GM21786 (cell line): Measurements from ENCODE around the gene ITGBL1.

Experiments used
- ATAC-seq: cut with Tn5 transposase; IDR thresholded peaks from one replicate; pipeline ENCODE4 v1.9.1; 2021; ENCODE audit not compliant: unreplicated experiment

ITGBL1 gene

DNA sequence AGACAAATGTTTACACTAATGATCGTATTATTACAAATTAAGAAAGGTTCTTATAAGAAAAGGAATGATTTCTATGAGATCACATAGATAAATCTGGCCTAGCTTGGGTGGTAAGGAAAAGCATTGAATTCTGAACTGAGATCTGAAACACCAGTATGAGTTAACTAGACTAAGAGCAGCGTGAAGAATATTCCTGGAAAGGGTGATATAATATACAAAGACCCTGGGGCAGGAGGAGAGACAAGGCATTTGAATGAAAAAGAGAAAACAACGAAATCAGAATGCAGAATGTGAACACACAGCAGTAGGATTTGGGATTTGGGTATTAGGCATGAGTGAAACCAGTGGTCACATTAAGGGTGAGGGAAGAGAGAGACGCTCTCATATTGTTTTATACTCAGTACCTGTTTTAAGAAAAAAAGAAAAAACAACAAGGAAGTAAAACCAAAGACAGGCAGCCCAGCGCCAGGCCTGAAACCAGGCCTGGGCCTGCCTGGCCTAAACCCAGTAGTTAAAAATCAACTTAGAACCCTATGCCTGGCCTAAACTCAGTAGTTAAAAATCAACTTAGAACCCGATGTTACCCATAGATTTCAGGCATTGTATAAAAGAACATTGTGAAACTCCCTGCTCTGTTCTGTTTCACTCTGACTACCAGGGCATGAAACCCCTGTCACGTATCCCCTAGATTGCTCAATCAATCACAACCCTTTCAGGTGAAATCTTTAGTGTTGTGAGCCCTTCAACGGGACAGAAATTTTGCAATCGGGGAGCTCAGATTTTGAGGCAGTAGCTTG, 287.1 kb downstream of the ITGBL1 start:
- ATAC-seq: peak; percentile 95

DNA sequence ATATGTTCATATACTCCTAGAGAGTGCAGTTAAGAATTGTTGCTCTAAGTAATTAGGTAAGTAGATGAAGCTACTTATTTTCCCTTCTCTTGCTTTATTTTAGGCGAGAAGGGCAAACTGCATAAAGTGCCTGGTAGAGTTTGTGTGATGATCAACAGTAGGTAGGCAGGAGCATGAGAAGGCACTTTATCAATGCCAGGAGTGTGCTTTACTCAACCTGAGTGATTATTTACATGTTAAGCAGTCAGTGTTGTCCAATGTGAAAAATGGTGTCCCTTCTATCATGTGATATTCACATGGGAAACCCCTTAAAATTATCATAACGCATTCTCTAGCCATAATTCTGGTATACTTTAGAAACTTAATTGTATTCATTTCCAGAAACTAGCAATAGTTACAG, 294.0 kb downstream of the ITGBL1 start:
- no peak for ATAC-seq

DNA sequence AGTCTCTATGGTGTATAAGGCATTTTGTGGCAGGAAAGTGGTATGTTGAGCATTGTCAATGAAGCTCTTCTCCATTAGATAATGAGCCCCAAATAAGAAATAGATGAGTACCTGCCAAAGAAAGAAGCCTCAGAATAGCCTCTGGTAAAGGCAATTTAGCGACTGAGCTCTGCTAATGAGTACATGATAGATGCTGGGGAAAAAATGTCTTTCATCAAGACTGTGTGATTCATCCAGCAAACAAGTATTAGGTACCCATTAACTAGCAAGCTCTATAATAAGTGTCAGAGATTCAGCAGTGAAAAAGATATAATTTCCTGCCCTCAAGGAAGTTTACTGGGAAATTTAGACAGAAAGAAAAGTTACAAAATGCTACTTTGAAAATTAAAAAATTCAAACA, 294.6 kb downstream of the ITGBL1 start:
- no peak for ATAC-seq

GRCh38 chr13:101749584-101749983, 297.1 kb downstream of the ITGBL1 start:
- no peak for ATAC-seq

DNA sequence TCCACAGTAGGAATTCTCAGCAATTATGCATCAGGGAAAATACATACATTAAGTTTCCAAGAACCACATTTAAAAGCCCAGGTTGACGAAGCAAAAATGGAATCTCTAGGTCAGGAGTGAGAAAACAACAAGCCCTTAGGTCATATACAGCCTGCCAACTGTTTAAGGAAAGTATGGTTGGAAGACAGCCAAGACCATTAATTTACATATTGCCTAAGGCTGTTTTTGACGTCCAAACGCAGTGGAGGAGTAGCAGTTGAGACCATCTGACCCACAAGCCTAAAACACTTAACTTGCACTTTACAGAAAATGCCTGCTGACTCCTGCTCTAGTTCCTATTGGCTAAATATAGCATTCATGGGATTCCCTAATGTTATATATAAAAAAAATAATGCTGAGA, 299.0 kb downstream of the ITGBL1 start:
- ATAC-seq: no peak

GRCh38 chr13:101752432-101752831, 300.0 kb downstream of the ITGBL1 start:
- ATAC-seq: no peak

DNA sequence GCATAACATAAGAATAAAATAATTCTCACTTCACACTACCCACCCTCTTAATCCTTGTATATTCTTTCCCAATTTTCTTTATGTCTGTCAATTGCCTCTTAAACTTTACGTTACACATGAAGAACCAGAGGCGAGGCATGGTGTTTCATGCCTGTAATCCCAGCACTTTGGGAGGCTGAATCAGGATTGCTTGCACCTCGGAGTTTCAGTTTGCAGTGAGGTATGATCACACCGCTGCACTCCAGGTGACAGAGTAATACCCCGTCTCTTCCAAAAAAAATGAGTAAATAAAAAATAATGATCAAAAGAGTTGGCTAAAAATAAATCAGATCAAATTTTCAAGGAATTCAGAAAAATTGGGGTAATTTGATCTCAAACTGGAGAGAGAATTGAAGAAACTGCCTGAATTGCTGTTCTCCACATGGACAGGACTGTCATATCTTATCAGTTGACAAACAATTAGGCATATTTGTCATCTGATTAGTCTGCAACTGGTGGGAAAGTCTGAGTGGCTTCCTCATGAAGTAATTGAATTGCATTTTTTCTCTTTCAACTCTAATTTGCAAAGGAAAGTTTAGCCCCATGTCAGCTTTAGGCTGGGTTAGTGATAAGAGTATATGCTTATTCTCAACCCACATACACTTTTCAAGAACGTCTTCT, 302.9 kb downstream of the ITGBL1 start:
- no peak for ATAC-seq

GRCh38 chr13:101757446-101758039, 305.1 kb downstream of the ITGBL1 start:
- peak; percentile 88 for ATAC-seq

DNA sequence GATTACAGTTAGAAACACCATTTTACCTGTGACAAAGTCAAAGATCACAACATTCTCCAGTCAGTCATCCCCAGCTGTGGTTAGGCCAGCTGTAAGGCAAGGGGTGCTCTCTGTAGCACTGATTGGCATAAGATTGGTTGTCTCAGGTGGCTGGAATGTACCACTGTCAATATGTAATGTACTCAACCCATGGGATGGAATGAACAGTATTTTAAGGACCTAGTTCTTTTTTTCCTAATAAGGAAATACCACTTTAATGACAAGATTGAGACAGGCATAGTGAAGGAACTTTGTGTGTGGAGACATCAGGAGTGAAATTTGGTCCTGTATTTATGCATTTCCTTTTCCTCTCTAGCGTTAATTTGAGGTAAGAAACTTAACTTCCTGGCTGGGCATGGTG, 310.7 kb downstream of the ITGBL1 start:
- no peak for ATAC-seq
